ENCODE measurements around the gene CADM2.

Gene CADM2

DNA sequence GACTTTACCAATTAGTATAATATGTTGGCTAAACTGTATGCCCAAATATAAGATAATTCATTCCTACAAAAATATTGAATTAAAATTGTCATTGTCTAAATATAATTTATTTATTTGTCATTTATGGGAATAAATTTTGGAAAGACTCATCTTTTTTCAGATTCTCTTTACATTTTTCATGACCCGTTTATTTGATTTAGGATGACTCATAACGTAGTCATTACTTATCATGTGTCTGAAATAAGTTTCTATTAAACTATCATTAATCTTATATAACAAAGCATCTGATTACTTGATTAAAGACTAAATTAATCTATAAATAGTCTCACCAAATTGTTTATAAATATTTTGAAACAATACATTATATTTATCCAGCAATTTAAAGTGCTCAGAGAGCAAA, 516.6 kb downstream of the CADM2 start:
- H3K4me3 ChIP-seq (ENCODE audit: low read length): no peak overlapping the region
- TF ChIP-seq, protein P1, sequence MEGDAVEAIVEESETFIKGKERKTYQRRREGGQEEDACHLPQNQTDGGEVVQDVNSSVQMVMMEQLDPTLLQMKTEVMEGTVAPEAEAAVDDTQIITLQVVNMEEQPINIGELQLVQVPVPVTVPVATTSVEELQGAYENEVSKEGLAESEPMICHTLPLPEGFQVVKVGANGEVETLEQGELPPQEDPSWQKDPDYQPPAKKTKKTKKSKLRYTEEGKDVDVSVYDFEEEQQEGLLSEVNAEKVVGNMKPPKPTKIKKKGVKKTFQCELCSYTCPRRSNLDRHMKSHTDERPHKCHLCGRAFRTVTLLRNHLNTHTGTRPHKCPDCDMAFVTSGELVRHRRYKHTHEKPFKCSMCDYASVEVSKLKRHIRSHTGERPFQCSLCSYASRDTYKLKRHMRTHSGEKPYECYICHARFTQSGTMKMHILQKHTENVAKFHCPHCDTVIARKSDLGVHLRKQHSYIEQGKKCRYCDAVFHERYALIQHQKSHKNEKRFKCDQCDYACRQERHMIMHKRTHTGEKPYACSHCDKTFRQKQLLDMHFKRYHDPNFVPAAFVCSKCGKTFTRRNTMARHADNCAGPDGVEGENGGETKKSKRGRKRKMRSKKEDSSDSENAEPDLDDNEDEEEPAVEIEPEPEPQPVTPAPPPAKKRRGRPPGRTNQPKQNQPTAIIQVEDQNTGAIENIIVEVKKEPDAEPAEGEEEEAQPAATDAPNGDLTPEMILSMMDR (conservative IDR thresholded peaks at IDR 0.05; ENCODE audit: low read depth, low read length): no peak
- no peak for DNase-seq (ENCODE audit: low read depth)

DNA sequence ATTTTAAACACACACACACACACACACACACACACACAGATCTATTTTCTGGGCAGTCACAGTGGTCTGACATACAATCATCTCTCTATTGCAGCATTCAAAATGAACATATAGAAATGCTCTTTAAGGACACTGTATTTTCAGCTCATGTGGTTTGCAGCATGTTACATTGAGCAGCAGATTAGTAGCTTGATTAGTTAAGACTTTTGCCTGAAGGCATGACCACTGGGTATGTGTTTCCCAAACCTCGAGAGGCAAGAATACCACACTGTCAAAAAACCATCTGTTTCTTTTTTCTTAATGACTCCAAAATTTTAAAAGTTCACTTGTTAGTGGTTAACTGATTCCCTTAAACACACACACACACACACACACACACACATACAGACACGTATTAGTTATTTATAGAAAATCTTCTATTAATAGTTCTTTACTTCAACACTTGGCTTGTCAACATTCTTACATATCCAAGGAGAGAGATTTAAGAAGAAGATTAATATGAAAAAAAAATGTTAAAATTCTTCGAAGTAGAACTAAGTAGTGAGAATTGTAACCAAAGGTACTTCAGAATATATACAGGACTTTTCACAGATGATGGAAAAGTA, 518.2 kb downstream of the CADM2 start:
- no peak overlapping the region for H3K4me3 ChIP-seq (ENCODE audit: low read length)
- TF ChIP-seq, protein P1 (conservative IDR thresholded peaks at IDR 0.05; ENCODE audit: low read depth, low read length): no peak
- DNase-seq (ENCODE audit: low read depth): peak; percentile 19

DNA sequence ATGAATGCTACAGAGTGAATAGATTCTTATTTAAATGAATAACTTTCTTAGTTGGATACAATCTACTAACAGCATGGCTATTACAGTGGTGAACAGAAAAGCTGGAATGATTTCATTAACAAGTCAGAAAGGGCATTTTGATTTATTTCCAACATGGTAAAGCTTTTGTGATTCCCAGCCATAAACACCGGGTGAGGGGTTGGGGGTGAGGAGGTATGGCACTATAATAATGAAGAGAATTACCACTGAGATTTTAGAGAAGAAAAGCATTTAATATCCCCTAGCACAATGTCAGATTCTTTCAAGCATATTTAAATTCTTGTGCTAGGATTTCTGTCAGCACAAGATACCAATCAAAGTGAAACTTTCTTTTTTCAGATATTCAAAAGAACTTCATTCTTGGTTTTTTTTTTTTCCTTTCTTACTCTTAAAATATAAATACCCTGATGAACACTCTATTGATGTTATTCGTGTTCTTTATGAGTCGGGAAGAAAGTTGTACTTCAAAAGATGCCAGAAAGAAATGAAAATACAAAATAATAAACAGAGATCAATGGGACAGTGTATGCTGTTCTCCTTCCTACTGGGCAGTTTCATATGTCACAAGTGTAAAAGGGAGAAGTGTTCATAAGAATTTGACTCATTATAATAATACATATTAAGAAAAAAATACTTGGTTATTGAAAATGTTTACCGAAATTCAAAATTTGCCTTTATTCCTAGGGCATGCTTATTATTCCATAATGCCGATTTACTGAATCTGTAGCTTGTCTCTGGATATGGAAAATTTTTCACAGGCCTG, 522.8 kb downstream of the CADM2 start:
- no peak overlapping the region for H3K4me3 ChIP-seq (ENCODE audit: low read length)
- TF ChIP-seq, protein P1 (conservative IDR thresholded peaks at IDR 0.05; ENCODE audit: low read depth, low read length): no peak
- DNase-seq (ENCODE audit: low read depth): no peak

DNA sequence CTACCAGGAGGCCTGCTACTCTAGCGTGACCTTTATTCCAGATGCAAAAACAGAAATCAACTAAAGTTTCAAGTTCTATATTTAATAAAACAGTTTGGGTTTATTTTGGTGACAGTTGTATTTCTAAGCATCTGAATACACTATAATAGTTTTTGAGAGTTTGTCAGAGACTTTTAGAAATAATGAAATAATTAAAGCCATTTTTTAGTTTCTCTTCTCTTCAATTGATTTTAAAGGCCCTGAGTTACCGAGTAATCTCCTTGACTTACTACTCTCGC, 523.4 kb downstream of the CADM2 start:
- no peak for DNase-seq (ENCODE audit: low read depth)
- TF ChIP-seq, protein P1 (conservative IDR thresholded peaks at IDR 0.05; ENCODE audit: low read depth, low read length): no peak

DNA sequence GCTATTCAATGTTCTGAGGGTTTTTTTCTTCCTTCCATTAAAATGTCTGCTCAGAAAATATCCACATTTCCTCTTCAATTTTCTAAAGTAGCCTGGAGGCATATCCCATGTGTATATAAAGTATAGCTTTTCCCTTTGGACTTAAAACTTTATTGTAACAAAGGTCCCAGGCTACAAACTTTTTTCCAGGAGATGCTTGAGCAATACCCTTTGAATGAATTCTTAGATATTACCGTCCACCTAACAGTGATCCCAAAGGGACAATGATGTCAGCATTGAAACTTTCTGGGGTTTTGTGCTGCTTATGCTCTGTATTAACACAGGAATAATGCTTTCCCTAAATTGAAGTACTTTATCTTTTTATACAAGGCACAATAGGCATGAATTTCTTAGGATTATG, 525.2 kb downstream of the CADM2 start:
- DNase-seq (ENCODE audit: low read depth): no peak
- no peak overlapping the region for H3K4me3 ChIP-seq (ENCODE audit: low read length)
- TF ChIP-seq, protein P1 (conservative IDR thresholded peaks at IDR 0.05; ENCODE audit: low read depth, low read length): no peak

More for the DNA sequence above, 523.4 kb downstream of the CADM2 start:
- no peak overlapping the region for H3K4me3 ChIP-seq (ENCODE audit: low read length)

DNA sequence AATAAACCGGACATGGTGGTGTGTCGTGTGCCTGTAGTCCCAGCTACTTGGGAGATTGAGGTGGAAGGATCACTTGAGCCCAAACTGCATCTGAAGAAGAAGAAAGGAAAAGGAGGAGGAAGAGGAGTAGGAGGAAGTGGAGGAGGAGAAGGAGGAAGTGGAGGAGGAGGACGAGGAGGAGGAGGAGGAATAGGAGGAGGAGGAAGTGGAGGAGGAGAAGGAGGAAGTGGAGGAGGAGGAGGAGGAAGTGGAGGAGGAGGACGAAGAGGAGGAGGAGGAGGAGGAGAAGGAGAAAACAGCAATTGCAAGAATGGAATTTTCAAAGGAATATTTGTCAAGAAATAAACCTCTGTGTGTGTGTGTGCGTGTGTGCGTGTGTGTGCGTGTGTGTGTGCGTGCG, 528.6 kb downstream of the CADM2 start:
- no peak overlapping the region for H3K4me3 ChIP-seq (ENCODE audit: low read length)
- DNase-seq (ENCODE audit: low read depth): no peak
- TF ChIP-seq, protein P1 (conservative IDR thresholded peaks at IDR 0.05; ENCODE audit: low read depth, low read length): no peak

DNA sequence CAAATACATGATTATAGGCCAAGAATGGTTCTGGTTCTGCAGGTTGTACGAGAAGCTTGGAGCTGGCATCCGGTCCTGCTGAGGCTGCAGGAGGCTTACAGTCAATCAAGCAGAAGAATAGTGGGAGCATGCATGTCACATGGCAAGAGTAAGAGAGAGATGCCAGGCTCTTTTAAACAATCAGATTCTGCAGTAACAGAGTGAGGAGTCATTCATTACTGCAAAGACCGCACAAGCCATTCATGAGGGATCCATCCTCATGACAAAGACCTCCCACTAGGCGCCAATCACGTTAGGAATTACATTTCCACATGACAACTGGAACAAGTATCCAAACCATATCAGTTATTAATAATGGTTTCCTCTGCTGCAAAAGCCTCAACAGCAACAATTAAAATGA, 536.8 kb downstream of the CADM2 start:
- TF ChIP-seq, protein P1 (conservative IDR thresholded peaks at IDR 0.05; ENCODE audit: low read depth, low read length): no peak
- no peak overlapping the region for H3K4me3 ChIP-seq (ENCODE audit: low read length)
- no peak for DNase-seq (ENCODE audit: low read depth)
